A673 (cell line): Measurements from ENCODE around the gene RHEB.

ENCODE experiments used
- EZH2 ChIP-seq: fragments of 200-600 bp; sonication (generic); IDR thresholded peaks from 2 replicates; pipeline ENCODE4 v1.6.1; 2017; ENCODE audit warnings: borderline replicate concordance, low read depth, mild to moderate bottlenecking, mixed read lengths, antibody characterized with exemption, low read length; ENCODE audit not compliant: poor library complexity, severe bottlenecking
- TF ChIP-seq, protein P1 (sequence below): fragments of 300-800, 200-600 bp; sonication (generic); conservative IDR thresholded peaks from 2 replicates; pipeline ENCODE4 v1.5.1; 2017; ENCODE audit warnings: low read depth, mild to moderate bottlenecking, antibody characterized with exemption, low read length, moderate library complexity, mixed read lengths

DNA sequence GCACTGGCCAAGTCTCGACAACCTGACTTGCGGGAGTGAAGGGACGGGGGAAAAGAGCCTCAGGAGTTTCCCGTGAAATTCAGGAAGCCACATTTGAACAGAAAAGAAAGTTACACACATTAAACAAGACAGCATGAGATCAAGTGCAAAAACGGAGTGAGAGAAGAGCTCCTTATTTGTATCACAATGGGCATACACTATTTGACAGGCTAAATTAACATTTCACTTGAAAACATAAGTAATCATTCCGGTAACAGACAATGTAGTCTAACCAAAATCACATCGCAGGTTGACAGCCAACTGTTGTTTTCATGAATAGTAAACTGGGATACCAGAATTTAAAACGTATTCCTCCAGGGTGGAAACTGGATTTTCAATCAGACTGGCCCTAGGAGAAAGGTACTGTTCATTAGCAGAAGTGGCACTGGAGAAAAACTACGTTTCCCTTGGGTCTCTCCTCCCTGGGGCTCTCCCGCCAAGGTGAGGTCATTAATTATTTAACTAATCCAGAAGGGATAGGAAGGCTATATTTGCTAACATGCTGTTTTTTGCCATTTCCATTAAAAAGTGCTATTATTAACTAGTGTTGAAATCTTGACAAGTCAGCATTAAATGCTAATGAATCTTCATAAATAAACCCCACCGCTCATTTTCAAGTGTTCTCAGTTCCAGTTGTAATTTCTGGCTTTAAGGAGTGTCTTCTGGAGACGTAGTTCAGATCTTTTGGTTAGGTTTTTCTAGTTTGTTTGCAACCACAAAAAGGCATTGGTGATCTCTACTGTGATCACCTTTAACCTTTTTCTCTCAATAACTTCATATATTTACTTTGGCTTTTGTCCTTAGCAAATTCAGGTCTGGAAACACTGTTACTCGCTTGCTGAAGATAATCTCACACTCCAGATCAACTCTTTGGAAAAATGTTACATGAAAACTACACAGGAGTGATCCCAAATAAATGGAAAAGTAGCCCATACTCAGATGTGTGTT is 25.1 kb downstream of the RHEB start:
- TF ChIP-seq, protein P1, sequence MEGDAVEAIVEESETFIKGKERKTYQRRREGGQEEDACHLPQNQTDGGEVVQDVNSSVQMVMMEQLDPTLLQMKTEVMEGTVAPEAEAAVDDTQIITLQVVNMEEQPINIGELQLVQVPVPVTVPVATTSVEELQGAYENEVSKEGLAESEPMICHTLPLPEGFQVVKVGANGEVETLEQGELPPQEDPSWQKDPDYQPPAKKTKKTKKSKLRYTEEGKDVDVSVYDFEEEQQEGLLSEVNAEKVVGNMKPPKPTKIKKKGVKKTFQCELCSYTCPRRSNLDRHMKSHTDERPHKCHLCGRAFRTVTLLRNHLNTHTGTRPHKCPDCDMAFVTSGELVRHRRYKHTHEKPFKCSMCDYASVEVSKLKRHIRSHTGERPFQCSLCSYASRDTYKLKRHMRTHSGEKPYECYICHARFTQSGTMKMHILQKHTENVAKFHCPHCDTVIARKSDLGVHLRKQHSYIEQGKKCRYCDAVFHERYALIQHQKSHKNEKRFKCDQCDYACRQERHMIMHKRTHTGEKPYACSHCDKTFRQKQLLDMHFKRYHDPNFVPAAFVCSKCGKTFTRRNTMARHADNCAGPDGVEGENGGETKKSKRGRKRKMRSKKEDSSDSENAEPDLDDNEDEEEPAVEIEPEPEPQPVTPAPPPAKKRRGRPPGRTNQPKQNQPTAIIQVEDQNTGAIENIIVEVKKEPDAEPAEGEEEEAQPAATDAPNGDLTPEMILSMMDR, result no peak
- TF ChIP-seq EZH2, result no peak
